Activated CD4-positive, alpha-beta T cell treated with anti-CD3 and anti-CD28 coated beads, Interleukin-2, amount 50 U/mL, for 24 hours (primary cell): ENCODE data around the gene TPSB2.
"Not testable (repeated sequence)": the region's sequence is repeated elsewhere in the genome, so short reads cannot be mapped to it uniquely, and the experiment has no call there.

Experiments used
- DNase-seq, 2 donors: peaks; one replicate each; pipeline ENCODE4 v3.0.0-alpha.2; 2020; ENCODE audit warnings: low read depth in 1 of 2, low spot score in 1 of 2

TPSB2 gene

DNA sequence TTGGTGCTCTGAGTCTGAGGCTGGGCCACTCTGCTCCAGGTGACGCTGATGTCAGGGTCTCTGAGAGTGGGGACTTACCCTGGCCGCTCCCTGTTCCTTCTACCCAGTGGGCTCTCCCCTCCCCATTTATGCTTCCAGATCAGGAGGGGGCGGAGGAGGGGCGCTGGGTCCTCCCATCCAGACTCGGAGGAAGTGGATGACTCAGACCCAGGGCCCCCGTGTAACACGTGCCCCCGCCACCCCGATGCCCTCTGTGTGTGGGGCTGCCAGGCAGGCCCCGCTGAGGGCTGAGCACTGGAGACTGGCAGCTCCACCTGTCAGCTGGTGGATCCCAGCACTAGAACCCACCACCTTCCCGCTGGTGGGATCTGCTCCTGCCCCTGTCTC lies at the start of gene TPSB2:
Gene TPSB2 (minus strand): TSS at position 101 of the 387 bp plus-strand sequence. CDS start 233 bp downstream, outside the sequence.
- DNase-seq, result not testable (repeated sequence)

GRCh38 chr16:1279081-1279944 lies 49.3 kb upstream of the TPSB2 start:
- DNase-seq, result no peak

- no peak for DNase-seq
Measured at GRCh38 chr16:1278477-1278876, 48.5 kb upstream of the TPSB2 start.

DNA sequence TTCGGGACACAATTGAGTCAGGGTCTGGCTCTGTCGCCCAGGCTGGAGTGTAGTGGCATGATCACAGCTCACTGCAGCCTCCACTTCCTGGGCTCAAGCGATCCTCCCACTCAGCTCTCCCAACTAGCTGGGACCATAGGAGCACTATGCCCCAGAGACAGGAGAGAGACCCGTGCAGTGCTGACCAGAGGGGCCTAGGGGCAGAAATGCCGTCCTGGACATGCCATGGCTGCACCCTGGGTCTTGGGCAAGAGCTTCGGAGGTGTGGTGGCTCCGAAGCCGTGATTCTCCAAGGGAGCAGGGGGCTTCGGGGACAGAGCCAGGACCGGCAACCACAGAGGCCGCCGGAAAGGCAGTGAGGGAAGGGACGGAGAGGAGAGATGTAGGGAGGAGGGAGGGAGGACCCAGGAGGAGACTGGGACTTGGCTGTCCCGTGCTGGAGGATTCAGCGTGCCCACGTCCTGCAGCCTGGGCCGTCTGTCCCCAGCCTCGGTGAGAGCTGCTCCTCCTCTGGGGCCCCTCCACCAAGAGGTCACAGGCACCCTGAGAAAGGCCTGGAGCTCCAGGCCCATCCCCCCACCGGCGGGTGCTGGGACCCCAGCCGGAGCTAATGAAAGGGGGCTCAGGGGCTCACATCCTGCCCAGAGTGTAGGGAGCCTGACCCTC lies 47.8 kb upstream of the TPSB2 start:
- DNase-seq, result no peak

DNA sequence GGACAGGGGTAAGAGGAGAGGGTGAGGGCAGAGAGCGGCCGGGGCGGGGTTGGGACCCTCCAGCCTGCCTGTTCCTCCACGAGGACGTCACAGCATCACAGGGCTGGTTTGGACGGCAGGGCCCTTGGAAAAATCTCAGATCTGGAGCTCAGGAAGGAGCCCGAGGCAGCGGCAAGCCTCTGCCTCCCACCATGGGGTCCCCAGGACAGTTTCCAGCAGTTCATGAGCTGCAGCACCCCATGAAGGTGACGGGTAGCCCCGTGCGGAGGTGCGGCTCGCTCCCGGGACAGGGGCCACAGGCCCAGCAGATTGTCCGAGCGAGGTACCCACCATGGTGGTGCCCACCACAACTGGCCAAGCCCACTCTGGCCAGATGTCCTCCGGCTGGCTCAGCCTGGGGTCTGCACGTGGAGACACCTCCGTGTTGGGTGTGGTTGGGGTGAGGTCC lies 47.2 kb upstream of the TPSB2 start:
- no peak for DNase-seq

- DNase-seq, result no peak
Measured at GRCh38 chr16:1276580-1276878, 46.5 kb upstream of the TPSB2 start.

- DNase-seq, result no peak
Measured at GRCh38 chr16:1275791-1276579, 46.0 kb upstream of the TPSB2 start.

- DNase-seq, result no peak
Measured at GRCh38 chr16:1274767-1275166, 44.8 kb upstream of the TPSB2 start.

- no peak for DNase-seq
Measured at GRCh38 chr16:1273816-1274215, 43.8 kb upstream of the TPSB2 start.

DNA sequence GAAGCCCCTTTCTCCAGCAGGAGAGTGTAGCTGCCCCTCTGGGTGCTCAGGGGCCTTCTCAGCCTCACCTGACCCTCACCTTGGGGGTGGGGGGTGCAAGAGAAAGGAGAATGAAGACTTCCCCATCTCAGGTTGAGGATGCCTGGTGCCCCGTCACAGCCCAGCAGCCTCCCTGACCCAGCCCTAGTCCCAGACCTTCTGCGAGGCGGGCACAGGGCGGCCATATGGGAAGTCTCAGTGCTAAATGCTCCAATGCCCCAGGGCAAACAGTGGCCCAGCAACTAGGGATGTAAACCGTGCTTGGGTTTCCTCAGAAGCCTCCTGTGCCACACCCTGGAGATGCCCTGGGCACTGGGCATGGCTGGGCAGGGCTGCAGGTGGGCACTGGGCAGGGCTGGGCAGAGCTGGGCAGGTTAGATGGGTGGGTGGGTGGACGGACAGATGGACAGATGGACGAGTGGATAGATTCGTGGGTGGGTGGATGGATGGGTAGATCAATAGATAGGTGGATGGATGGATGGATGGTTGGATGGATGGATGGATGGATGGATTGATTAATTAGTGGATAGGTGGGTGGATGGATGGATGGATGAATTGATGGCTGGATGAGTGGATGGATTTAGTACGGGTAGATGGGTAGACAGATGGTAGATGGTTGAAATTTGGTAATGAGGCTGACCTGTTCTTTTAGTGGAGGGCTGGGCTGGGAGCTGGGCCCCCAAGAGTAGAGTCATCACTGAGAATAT lies 42.6 kb upstream of the TPSB2 start:
- DNase-seq, result no peak

DNA sequence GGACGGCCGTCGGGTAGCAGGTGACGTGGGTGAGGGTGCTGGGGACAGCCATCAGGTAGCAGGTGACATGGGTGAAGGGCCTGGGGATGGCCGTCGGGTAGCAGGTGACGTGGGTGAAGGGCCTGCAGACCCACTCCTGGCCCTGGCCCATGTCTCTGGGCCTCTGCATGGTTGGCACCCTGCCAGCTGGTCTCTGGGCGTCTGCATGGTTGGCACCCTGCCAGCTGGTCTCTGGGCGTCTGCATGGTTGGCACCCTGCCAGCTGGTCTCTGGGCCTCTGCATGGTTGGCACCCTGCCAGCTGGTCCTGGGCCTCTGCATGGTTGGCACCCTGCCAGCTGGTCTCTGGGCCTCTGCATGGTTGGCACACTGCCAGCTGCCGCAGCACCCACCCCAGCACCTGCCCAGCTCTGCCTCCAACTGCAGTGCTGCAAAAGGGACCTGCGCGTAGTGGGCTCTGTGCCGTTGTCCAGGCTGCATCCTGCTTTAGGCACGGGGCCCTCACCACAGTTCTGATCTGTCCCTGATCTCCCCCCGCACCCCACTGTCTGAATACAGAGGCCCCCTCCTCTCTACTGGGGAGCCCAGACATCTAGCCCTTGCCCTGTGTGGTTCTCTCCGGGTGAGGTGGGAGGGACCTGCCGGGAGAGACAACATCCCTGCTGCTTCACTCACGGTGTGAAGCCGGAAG lies 41.9 kb upstream of the TPSB2 start:
- DNase-seq, result not testable (repeated sequence)

DNA sequence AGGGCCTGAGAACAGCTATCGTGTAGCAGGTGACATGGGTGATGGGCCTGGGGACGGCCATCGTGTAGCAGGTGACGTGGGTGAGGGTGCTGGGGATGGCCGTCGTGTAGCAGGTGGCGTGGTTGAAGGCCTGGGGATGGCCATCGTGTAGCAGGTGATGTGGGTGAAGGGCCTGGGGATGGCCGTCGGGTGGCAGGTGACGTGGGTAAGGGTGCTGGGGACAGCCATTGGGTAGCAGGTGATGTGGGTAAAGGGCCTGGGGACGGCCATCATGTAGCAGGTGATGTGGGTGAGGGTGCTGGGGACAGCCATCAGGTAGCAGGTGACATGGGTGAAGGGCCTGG lies 41.4 kb upstream of the TPSB2 start:
- no peak for DNase-seq

DNA sequence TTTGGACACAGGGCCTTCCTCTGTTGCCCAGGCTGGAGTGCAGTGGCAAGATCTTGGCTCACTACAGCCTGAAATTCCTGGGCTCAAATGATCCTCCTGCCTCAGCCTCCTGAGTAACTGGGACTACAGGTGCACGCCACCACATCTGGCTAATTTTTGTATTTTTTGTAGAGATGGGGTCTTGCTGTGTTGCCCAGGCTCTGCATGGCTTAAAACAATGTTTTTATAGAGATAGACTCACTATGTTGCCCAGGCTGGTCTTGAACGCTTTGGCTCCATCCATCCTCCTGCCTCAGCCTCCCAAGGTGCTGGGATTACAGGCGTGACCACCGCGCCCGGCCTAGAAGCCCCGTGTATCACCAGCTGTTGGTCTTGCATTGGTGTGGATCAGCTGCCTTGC lies 39.4 kb upstream of the TPSB2 start:
- not testable (repeated sequence) for DNase-seq

DNA sequence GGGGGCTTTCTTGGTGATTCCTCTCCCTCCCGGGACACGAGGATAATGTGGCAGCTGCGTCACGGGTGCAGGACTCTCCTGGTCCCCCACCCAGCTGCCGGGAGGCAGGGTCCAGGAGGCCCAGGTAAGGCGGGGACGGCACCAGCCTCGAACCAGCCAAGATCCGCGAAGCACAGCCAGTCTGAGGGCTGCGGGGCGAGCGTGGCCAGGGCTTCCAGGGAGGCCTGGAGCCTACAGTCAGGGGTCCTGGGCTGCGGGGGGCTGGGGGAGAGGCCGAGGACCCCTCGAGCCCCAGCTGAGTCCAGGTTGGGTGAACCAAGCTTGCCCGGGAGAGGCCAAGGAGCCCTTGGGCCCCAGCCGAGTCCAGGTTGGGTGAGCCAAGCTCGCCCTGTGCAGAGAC lies 35.8 kb upstream of the TPSB2 start:
- DNase-seq, result no peak

DNA sequence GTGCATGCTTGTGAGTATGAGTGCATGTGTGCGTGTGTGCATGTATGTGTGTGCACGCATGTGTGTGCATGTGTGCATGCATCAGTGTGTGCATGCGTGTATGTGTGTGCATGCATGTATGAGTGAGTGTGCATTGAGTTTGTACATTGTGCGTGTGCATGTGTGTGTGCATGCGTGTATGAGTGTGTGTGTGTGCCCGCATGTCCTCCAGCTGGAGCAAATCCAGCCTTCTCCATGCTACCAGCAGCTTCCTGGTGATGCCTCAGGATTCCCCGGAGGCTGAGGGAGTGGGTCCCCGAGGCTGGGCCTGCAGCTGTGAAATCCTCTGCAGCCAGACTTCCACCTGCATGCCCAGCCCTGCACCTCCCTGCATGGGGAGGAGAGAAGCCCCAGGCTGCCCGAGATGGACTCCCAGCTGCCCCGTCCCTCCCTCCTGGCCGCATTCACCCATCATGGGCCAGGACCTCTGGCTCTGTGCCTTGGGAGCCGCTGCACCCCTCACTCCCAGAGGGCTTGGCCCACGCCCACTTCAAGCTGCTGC lies 35.2 kb upstream of the TPSB2 start:
- no peak for DNase-seq

- DNase-seq, result no peak
Measured at GRCh38 chr16:1264345-1265089, 34.5 kb upstream of the TPSB2 start.

DNA sequence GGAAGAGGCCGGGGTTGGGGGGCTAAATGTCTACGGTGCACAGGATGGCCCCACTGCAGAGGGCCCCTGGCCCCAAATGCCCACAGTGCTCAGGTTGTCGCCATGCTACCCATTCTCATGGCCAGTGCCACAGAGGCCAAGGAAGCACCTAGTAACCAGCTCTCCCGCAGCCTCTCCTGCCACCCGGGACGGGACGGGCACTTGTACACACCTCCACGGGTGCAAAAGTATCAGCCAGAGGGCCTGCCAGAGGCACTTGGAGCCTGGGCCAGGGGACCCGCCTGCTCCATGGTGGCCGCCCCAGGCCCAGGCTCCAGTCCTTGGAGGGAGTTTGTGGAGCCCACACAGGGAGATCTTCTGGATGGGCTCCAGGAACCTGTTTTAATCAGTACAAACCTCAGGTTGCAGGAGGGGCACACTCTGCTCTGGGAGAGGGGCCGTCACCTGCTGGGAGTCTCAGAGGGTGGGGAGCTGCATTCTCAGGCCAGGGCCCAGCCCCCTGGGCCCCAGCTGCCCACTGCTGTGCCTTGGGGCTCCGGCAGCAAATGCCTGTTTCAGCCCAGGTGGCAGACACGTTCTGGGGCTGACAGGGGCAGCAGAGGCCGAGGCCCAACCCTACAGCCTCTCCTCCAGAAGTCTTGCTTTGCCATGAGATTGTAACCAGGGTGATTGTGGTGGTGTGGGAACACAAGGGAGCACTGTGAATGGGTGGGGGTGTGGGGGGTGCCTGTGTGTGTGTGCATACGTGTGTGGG lies 33.8 kb upstream of the TPSB2 start:
- no peak for DNase-seq

GRCh38 chr16:1262846-1263221 lies 32.9 kb upstream of the TPSB2 start:
- DNase-seq, result no peak

DNA sequence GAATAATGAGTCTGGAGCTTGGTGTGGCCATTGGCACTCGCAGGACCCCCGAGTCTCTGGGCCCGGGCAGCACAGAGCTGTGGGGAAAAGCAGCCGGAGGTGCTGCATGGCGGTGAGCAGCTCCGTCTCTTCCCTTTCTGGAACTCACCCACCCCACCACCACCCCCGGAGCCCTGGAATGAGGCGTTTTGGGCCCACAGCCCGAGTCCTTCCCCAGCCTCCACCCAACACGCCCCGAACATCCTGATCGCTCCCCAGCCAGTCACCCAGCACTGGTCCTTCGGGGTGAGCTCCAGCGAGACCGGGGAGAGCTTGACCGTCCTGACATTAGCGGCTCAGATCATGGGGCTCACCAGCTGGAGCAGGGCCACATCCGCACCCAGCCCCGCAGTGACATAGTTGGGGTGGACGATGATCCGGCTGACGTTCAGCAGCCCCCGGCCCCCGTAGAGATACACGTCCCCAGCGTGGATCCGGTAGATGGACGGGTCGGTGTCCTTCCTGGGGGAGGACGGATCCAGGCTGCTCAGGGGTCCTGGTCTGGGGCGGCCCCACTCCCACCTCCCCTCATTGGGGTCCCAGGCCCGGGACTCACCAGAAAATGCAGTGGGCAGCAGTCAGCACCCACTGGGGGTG lies 32.3 kb upstream of the TPSB2 start:
- DNase-seq, result no peak
